Measurements from ENCODE around the gene HCFC1R1.

The HCFC1R1 gene

GRCh38 chr16:3019594-3020246 is 4.0 kb downstream of the HCFC1R1 start (continued):
- TF ChIP-seq ZNF221 (tag by site-specific recombination; IDR thresholded peaks at IDR 0.05; ENCODE audit: borderline replicate concordance) (no peak), GFI1B (tag by site-specific recombination; IDR thresholded peaks at IDR 0.05) (peak; percentile 47; the same call in 1 of the 2 replicates), ZNF214 (tag by site-specific recombination; IDR thresholded peaks at IDR 0.05; ENCODE audit: borderline replicate concordance) (no peak; the same call in 1 of the 2 replicates), ZNF677 (tag by site-specific recombination; IDR thresholded peaks at IDR 0.05) (no peak), ZNF391 (tag by site-specific recombination; IDR thresholded peaks at IDR 0.05; ENCODE audit: borderline replicate concordance, low read depth) (0 out of 2 replicates have a peak, but pooled peaks have one; percentile 31), KLF10 (tag by site-specific recombination; IDR thresholded peaks at IDR 0.05) (no peak), ZBTB8A (tag by site-specific recombination; IDR thresholded peaks at IDR 0.05) (peak; percentile 68), ZNF585B (tag by site-specific recombination; IDR thresholded peaks at IDR 0.05) (no peak), ZNF791 (tag by site-specific recombination; IDR thresholded peaks at IDR 0.05) (0 out of 2 replicates have a peak, but pooled peaks have one; percentile 57), ZNF548 (tag by site-specific recombination; IDR thresholded peaks at IDR 0.05) (peak; percentile 21; the same call in 1 of the 2 replicates), ZFP37 (tag by site-specific recombination; IDR thresholded peaks at IDR 0.05) (no peak), INSM2 (tag by site-specific recombination; IDR thresholded peaks at IDR 0.05) (no peak; the same call in 1 of the 2 replicates), ZNF777 (tag by site-specific recombination; IDR thresholded peaks at IDR 0.05; ENCODE audit: borderline replicate concordance) (no peak), SP2 (tag by site-specific recombination; IDR thresholded peaks at IDR 0.05) (peak; percentile 45; the same call in 1 of the 2 replicates), ZNF24 (tag by site-specific recombination; IDR thresholded peaks at IDR 0.05) (peak; percentile 98), ZNF416 (tag by site-specific recombination; IDR thresholded peaks at IDR 0.05) (no peak), ZBTB44 (tag by site-specific recombination; IDR thresholded peaks at IDR 0.05) (no peak), ZNF837 (tag by site-specific recombination; IDR thresholded peaks at IDR 0.05) (no peak), ZNF23 (tag by site-specific recombination; IDR thresholded peaks at IDR 0.05; ENCODE audit: borderline replicate concordance) (no peak), HOXC10 (CRISPR knock-in tag; IDR thresholded peaks at IDR 0.05) (no peak), ZNF26 (tag by site-specific recombination; IDR thresholded peaks at IDR 0.05) (no peak), WT1 (tag by site-specific recombination; IDR thresholded peaks at IDR 0.05) (no peak), ZNF223 (tag by site-specific recombination; IDR thresholded peaks at IDR 0.05) (no peak), OVOL3 (tag by site-specific recombination; IDR thresholded peaks at IDR 0.05) (0 out of 2 replicates have a peak, but pooled peaks have one; percentile 30), ZNF184 (tag by site-specific recombination; IDR thresholded peaks at IDR 0.05) (no peak), ZNF792 (tag by site-specific recombination; IDR thresholded peaks at IDR 0.05) (no peak), ZNF114 (tag by site-specific recombination; IDR thresholded peaks at IDR 0.05) (no peak), ZNF16 (tag by site-specific recombination; IDR thresholded peaks at IDR 0.05; ENCODE audit: low read depth) (no peak), MEIS1 (CRISPR knock-in tag; IDR thresholded peaks at IDR 0.05; ENCODE audit: borderline replicate concordance) (no peak), MYNN (tag by site-specific recombination; IDR thresholded peaks at IDR 0.05; ENCODE audit: borderline replicate concordance) (0 out of 2 replicates have a peak, but pooled peaks have one; percentile 47)
- TF ChIP-seq, protein P1, sequence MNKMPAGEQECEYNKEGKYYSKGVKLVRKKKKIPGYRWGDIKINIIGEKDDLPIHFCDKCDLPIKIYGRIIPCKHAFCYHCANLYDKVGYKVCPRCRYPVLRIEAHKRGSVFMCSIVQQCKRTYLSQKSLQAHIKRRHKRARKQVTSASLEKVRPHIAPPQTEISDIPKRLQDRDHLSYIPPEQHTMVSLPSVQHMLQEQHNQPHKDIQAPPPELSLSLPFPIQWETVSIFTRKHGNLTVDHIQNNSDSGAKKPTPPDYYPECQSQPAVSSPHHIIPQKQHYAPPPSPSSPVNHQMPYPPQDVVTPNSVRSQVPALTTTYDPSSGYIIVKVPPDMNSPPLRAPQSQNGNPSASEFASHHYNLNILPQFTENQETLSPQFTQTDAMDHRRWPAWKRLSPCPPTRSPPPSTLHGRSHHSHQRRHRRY (tag by site-specific recombination; IDR thresholded peaks at IDR 0.05): no peak
- TF ChIP-seq, protein P2, sequence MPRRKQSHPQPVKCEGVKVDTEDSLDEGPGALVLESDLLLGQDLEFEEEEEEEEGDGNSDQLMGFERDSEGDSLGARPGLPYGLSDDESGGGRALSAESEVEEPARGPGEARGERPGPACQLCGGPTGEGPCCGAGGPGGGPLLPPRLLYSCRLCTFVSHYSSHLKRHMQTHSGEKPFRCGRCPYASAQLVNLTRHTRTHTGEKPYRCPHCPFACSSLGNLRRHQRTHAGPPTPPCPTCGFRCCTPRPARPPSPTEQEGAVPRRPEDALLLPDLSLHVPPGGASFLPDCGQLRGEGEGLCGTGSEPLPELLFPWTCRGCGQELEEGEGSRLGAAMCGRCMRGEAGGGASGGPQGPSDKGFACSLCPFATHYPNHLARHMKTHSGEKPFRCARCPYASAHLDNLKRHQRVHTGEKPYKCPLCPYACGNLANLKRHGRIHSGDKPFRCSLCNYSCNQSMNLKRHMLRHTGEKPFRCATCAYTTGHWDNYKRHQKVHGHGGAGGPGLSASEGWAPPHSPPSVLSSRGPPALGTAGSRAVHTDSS (tag by site-specific recombination; IDR thresholded peaks at IDR 0.05): no peak
- TF ChIP-seq, protein P3, sequence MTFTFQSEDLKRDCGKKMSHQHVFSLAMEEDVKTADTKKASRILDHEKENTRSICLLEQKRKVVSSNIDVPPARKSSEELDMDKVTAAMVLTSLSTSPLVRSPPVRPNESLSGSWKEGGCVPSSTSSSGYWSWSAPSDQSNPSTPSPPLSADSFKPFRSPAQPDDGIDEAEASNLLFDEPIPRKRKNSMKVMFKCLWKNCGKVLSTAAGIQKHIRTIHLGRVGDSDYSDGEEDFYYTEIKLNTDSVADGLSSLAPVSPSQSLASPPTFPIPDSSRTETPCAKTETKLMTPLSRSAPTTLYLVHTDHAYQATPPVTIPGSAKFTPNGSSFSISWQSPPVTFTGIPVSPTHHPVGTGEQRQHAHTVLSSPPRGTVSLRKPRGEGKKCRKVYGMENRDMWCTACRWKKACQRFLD (tag by site-specific recombination; IDR thresholded peaks at IDR 0.05): 0 out of 2 replicates have a peak, but pooled peaks have one; percentile 52

All from HEK293 (cell line).